ENCODE measurements around the gene ALDH1A2. TPM values are rescaled to one million over a fixed set of nuclear protein-coding genes. Genes with fewer than 3 reads are reported as not detected.
"Not testable (repeated sequence)": the region's sequence is repeated elsewhere in the genome, so short reads cannot be mapped to it uniquely, and the experiment has no call there.

ALDH1A2 gene
- polyA plus RNA-seq (2013, experiment 1 of 2) = 1.4 TPM
- 1.4 TPM for polyA plus RNA-seq (2013, experiment 2 of 2)

DNA sequence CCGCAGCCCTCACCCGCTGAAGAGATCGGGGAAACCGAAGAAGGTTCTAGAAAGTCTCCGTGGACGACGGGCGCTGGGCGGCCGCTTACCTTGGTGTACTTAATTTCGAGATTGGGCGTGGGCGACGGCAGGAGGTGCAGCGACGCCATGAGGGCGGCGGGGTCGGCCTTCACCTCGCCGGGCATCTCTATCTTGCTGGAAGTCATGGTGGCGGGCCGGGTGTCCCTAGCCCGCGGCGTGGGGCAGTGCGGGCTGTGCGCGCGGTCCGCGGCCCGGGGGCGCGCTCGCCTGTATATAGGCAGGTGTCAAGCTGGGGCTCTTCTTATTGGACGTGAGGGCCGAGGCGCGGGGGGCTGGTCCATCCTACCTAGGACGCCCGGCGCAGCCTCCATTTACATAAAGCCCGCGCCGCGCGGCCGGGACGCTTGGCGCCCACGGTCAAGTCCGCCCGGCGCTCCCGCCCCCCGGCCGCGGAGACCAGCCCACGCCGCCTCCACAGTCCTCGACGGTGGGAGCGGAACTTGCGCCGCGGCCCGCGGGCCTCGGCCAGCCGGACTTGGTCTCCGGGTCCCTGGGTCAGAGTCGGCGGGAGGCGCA lies at the start of gene ALDH1A2:
TSS of gene ALDH1A2 (minus strand) at position 267 of the 597 bp plus-strand sequence. CDS start at position 206, 61 bp downstream.
- H2BK12ac ChIP-seq (ENCODE audit: low read length in 2 of 2) = no peak within 1 kb of the TSS
- H3K18ac ChIP-seq (ENCODE audit: low read depth in 1 of 2, low read length in 2 of 2) = peak within 1 kb of the TSS in 1 of 2 experiments; percentile 37
- H3K4me1 ChIP-seq (ENCODE audit: control insufficient read depth, insufficient read depth, low read depth, low read length) = peaks cover 11% of the 10 kb centered on the region
- H2AFZ ChIP-seq (ENCODE audit: low read depth, low read length) = peak within 1 kb of the TSS; percentile 54
- no peaks in the 10 kb centered on the region for H3K79me1 ChIP-seq (replicated peaks; ENCODE audit: low read length, poor library complexity, severe bottlenecking)
- no peak within 1 kb of the TSS for H3K14ac ChIP-seq (ENCODE audit: low read length in 2 of 2)
- no peak within 1 kb of the TSS for H4K8ac ChIP-seq (ENCODE audit: low read length)
- H2BK15ac ChIP-seq (ENCODE audit: low read depth, poor library complexity, severe bottlenecking) = no peak within 1 kb of the TSS
- no peak within 1 kb of the TSS for H2BK5ac ChIP-seq (ENCODE audit: low read depth, low read length, poor library complexity, severe bottlenecking)
- no peak within 1 kb of the TSS for H2AK5ac ChIP-seq (ENCODE audit: low read length, severe bottlenecking)
- peak within 1 kb of the TSS; percentile 54 to 64 for H3K4me3 ChIP-seq (ENCODE audit: insufficient read depth in 1 of 2, low read depth in 1 of 2, low read length in 2 of 2)
- H3K4ac ChIP-seq (ENCODE audit: low read depth in 1 of 2, low read length in 2 of 2) = no peak within 1 kb of the TSS
- H3K4me2 ChIP-seq (ENCODE audit: low read length, poor library complexity, severe bottlenecking) = peak within 1 kb of the TSS; percentile 68
- no peaks in the 10 kb centered on the region for H3K9me3 ChIP-seq (ENCODE audit: control insufficient read depth, low read length)
- H3K36me3 ChIP-seq (ENCODE audit: control insufficient read depth in 1 of 2, insufficient read depth in 2 of 2, low read depth in 1 of 2, low read length in 2 of 2) = no peaks in the 10 kb centered on the region
- H3K27me3 ChIP-seq (ENCODE audit: control insufficient read depth in 1 of 2, insufficient read depth in 1 of 2, low read length in 2 of 2) = peaks cover 52 to 62% of the 10 kb centered on the region in 2 experiments
- H4K91ac ChIP-seq (ENCODE audit: low read length) = no peak within 1 kb of the TSS
- no peak within 1 kb of the TSS for H2BK120ac ChIP-seq (ENCODE audit: low read depth, low read length)
- H3K23ac ChIP-seq (ENCODE audit: low read length in 2 of 2) = peak within 1 kb of the TSS in 1 of 2 experiments; percentile 26
- peak within 1 kb of the TSS; percentile 47 for H3K9ac ChIP-seq (ENCODE audit: low read length)
- 6% methylated on average over 71 of the region's 75 CpGs for WGBS
- H3K27ac ChIP-seq (ENCODE audit: low read length, poor library complexity, severe bottlenecking) = no peak within 1 kb of the TSS
- no peak for DNase-seq

GRCh38 chr15:58114812-58115211 lies 49.3 kb upstream of the ALDH1A2 start:
- DNase-seq = no peak
- Histone ChIP-seq H3K23ac (ENCODE audit: low read length in 2 of 2) (no peak overlapping the region), H3K9me3 (ENCODE audit: control insufficient read depth, low read length) (no peaks in the 10 kb centered on the region)

DNA sequence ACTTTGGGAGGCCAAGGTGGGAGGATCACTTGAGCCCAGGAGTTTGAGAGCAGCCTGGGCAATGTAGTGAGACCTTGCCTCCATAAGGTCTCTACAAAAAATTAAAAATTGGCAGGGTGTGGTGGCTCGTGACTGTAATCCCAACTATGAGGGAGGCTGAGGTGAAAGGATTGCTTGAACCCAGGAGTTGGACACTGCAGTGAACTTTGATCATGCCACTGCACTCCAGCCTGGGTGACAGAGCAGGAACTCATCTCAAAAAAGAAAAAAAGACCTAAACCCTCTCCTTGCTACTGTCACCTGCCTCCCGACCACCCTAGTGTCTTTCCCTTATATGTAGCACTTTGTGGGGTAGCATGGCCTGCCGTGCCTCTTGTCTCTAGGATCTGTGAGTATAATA lies 48.9 kb upstream of the ALDH1A2 start:
- H3K36me3 ChIP-seq (ENCODE audit: control insufficient read depth in 1 of 2, insufficient read depth in 2 of 2, low read depth in 1 of 2, low read length in 2 of 2) = no peaks in the 10 kb centered on the region
- no peak overlapping the region for H3K9ac ChIP-seq (ENCODE audit: low read length)
- H4K8ac ChIP-seq (ENCODE audit: low read length) = no peak overlapping the region
- no peak overlapping the region for H3K4ac ChIP-seq (ENCODE audit: low read depth in 1 of 2, low read length in 2 of 2)
- no peaks in the 10 kb centered on the region for H3K9me3 ChIP-seq (ENCODE audit: control insufficient read depth, low read length)
- H3K79me1 ChIP-seq (replicated peaks; ENCODE audit: low read length, poor library complexity, severe bottlenecking) = no peaks in the 10 kb centered on the region
- WGBS = 64% methylated on average over 2 of the region's 3 CpGs
- DNase-seq = no peak
- H3K4me1 ChIP-seq (ENCODE audit: control insufficient read depth, insufficient read depth, low read depth, low read length) = no peaks in the 10 kb centered on the region
- no peak overlapping the region for H3K4me3 ChIP-seq (ENCODE audit: insufficient read depth in 1 of 2, low read depth in 1 of 2, low read length in 2 of 2)
- H2BK5ac ChIP-seq (ENCODE audit: low read depth, low read length, poor library complexity, severe bottlenecking) = no peak overlapping the region
- no peak overlapping the region for H3K23ac ChIP-seq (ENCODE audit: low read length in 2 of 2)
- H2BK12ac ChIP-seq (ENCODE audit: low read length in 2 of 2) = no peak overlapping the region
- no peak overlapping the region for H2BK120ac ChIP-seq (ENCODE audit: low read depth, low read length)
- no peak overlapping the region for H3K18ac ChIP-seq (ENCODE audit: low read depth in 1 of 2, low read length in 2 of 2)
- H3K4me2 ChIP-seq (ENCODE audit: low read length, poor library complexity, severe bottlenecking) = no peak overlapping the region
- H3K14ac ChIP-seq (ENCODE audit: low read length in 2 of 2) = no peak overlapping the region
- no peak overlapping the region for H4K91ac ChIP-seq (ENCODE audit: low read length)
- H3K27ac ChIP-seq (ENCODE audit: low read length, poor library complexity, severe bottlenecking) = no peak overlapping the region
- H2AK5ac ChIP-seq (ENCODE audit: low read length, severe bottlenecking) = no peak overlapping the region
- no peak overlapping the region for H2AFZ ChIP-seq (ENCODE audit: low read depth, low read length)
- H2BK15ac ChIP-seq (ENCODE audit: low read depth, poor library complexity, severe bottlenecking) = no peak overlapping the region
- peaks cover 7 to 47% of the 10 kb centered on the region in 2 experiments for H3K27me3 ChIP-seq (ENCODE audit: control insufficient read depth in 1 of 2, insufficient read depth in 1 of 2, low read length in 2 of 2)

More at GRCh38 chr15:58114812-58115211, 49.3 kb upstream of the ALDH1A2 start:
- H2AFZ ChIP-seq (ENCODE audit: low read depth, low read length) = no peak overlapping the region
- H2BK12ac ChIP-seq (ENCODE audit: low read length in 2 of 2) = no peak overlapping the region
- H2BK120ac ChIP-seq (ENCODE audit: low read depth, low read length) = no peak overlapping the region
- H3K14ac ChIP-seq (ENCODE audit: low read length in 2 of 2) = no peak overlapping the region
- no peak overlapping the region for H3K27ac ChIP-seq (ENCODE audit: low read length, poor library complexity, severe bottlenecking)
- H3K4me1 ChIP-seq (ENCODE audit: control insufficient read depth, insufficient read depth, low read depth, low read length) = no peaks in the 10 kb centered on the region
- H3K36me3 ChIP-seq (ENCODE audit: control insufficient read depth in 1 of 2, insufficient read depth in 2 of 2, low read depth in 1 of 2, low read length in 2 of 2) = no peaks in the 10 kb centered on the region
- no peak overlapping the region for H4K91ac ChIP-seq (ENCODE audit: low read length)
- H2BK5ac ChIP-seq (ENCODE audit: low read depth, low read length, poor library complexity, severe bottlenecking) = no peak overlapping the region
- no peak overlapping the region for H3K4me3 ChIP-seq (ENCODE audit: insufficient read depth in 1 of 2, low read depth in 1 of 2, low read length in 2 of 2)
- no peaks in the 10 kb centered on the region for H3K79me1 ChIP-seq (replicated peaks; ENCODE audit: low read length, poor library complexity, severe bottlenecking)
- no peak overlapping the region for H3K4me2 ChIP-seq (ENCODE audit: low read length, poor library complexity, severe bottlenecking)
- no peak overlapping the region for H4K8ac ChIP-seq (ENCODE audit: low read length)
- H3K27me3 ChIP-seq (ENCODE audit: control insufficient read depth in 1 of 2, insufficient read depth in 1 of 2, low read length in 2 of 2) = peaks cover 3 to 43% of the 10 kb centered on the region in 2 experiments
- no peak overlapping the region for H2BK15ac ChIP-seq (ENCODE audit: low read depth, poor library complexity, severe bottlenecking)
- no peak overlapping the region for H2AK5ac ChIP-seq (ENCODE audit: low read length, severe bottlenecking)
- no peak overlapping the region for H3K4ac ChIP-seq (ENCODE audit: low read depth in 1 of 2, low read length in 2 of 2)
- no peak overlapping the region for H3K18ac ChIP-seq (ENCODE audit: low read depth in 1 of 2, low read length in 2 of 2)
- no peak overlapping the region for H3K9ac ChIP-seq (ENCODE audit: low read length)

DNA sequence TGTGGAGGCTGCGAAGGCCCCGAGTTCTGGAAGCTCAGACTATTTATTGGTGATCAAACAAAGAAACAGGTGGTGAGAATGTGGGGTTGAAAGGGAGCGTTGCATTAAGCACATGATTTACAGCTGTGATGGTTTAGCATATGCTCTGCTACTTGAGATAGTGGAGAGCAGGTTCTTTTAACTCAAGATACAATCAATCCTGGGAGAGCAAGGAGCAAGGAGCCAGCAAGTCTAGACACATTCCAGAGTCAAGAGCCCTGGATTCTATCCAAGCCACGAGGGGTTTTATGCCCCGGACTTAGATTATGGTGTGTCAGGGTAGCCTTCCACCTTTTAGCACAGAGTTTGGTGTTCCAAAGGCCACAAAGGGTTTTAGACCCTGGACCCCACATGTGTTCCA lies 47.8 kb upstream of the ALDH1A2 start:
- 51% methylated on average over 5 of the region's 5 CpGs for WGBS
- peaks cover 14 to 52% of the 10 kb centered on the region in 2 experiments for H3K27me3 ChIP-seq (ENCODE audit: control insufficient read depth in 1 of 2, insufficient read depth in 1 of 2, low read length in 2 of 2)
- H2AFZ ChIP-seq (ENCODE audit: low read depth, low read length); H3K79me1 ChIP-seq (replicated peaks; ENCODE audit: low read length, poor library complexity, severe bottlenecking); H4K8ac ChIP-seq (ENCODE audit: low read length); H2AK5ac ChIP-seq (ENCODE audit: low read length, severe bottlenecking); H3K18ac ChIP-seq (ENCODE audit: low read depth in 1 of 2, low read length in 2 of 2); H3K27ac ChIP-seq (ENCODE audit: low read length, poor library complexity, severe bottlenecking); H3K9ac ChIP-seq (ENCODE audit: low read length); H3K4me1 ChIP-seq (ENCODE audit: control insufficient read depth, insufficient read depth, low read depth, low read length); DNase-seq; H3K23ac ChIP-seq (ENCODE audit: low read length in 2 of 2); H3K4me3 ChIP-seq (ENCODE audit: insufficient read depth in 1 of 2, low read depth in 1 of 2, low read length in 2 of 2); H2BK15ac ChIP-seq (ENCODE audit: low read depth, poor library complexity, severe bottlenecking); H4K91ac ChIP-seq (ENCODE audit: low read length); H3K36me3 ChIP-seq (ENCODE audit: control insufficient read depth in 1 of 2, insufficient read depth in 2 of 2, low read depth in 1 of 2, low read length in 2 of 2); H3K14ac ChIP-seq (ENCODE audit: low read length in 2 of 2); H2BK5ac ChIP-seq (ENCODE audit: low read depth, low read length, poor library complexity, severe bottlenecking); H2BK12ac ChIP-seq (ENCODE audit: low read length in 2 of 2); H3K4me2 ChIP-seq (ENCODE audit: low read length, poor library complexity, severe bottlenecking); H2BK120ac ChIP-seq (ENCODE audit: low read depth, low read length); H3K4ac ChIP-seq (ENCODE audit: low read depth in 1 of 2, low read length in 2 of 2); H3K9me3 ChIP-seq (ENCODE audit: control insufficient read depth, low read length): not testable (repeated sequence)

Data from mesenchymal stem cell (in vitro differentiated cells and primary cell).